Adrenal gland (tissue), 12 donors: ENCODE measurements around the gene LIPM. TPM values are rescaled to one million over a fixed set of nuclear protein-coding genes. Genes with fewer than 3 reads are reported as not detected.

ENCODE experiments used
- DNase-seq, 7 donors: peaks; one replicate each; pipeline ENCODE4 v3.0.0-alpha.2; 2019 to 2020
- H3K27ac ChIP-seq, 5 donors: fragments of 200-600 bp; sonication (generic) in 4 of 5; 1 replicate in 3 of 5; 2 replicates in 2 of 5; pipeline versions ENCODE4 v1.5.1 to v1.8.0; 2016 to 2020; ENCODE audit warnings: mild to moderate bottlenecking in 1 of 5
- H3K27me3 ChIP-seq: fragments of 200-600 bp; 2 replicates; pipeline ENCODE4 v1.8.0; 2021
- H3K36me3 ChIP-seq, 2 donors: fragments of 200-600 bp; replicated peaks in 1 of 2; 1 replicate in 1 of 2; 2 replicates in 1 of 2; pipeline versions ENCODE4 v1.5.1 to v1.8.0; 2018 to 2022
- H3K4me1 ChIP-seq, 2 donors: fragments of 200-600 bp; replicated peaks in 1 of 2; 1 replicate in 1 of 2; 2 replicates in 1 of 2; pipeline versions ENCODE4 v1.5.1 to v1.8.0; 2018 to 2021
- H3K4me3 ChIP-seq, 4 donors: fragments of 200-600 bp; sonication (generic) in 3 of 4; one replicate each; pipeline ENCODE4 v1.5.1; 2016 to 2018
- H3K9me3 ChIP-seq, 3 donors: fragments of 200-600 bp; sonication (generic) in 1 of 3; replicated peaks in 1 of 3; 1 replicate in 2 of 3; 2 replicates in 1 of 3; pipeline versions ENCODE4 v1.5.1 to v1.8.0; 2016 to 2021
- POLR2A ChIP-seq, 2 donors: fragments of 450-650 bp; IDR thresholded peaks; one replicate each; pipeline ENCODE4 v1.6.1; 2017; ENCODE audit warnings: antibody characterized with exemption in 2 of 2, mild to moderate bottlenecking in 2 of 2, moderate library complexity in 1 of 2
- WGBS, 4 donors: extraction: QIAGEN DNeasy Blood & Tissue Kit in 2 of 4; methylation state at CpG; one replicate each; pipeline versions ENCODE4 v1.1.5 to v1.1.7; 2013 to 2017; 5-methylcytosine and 5-hydroxymethylcytosine counted together
- intact Hi-C, 2 donors: fragments of 100-400 bp; cut with DNase I; formaldehyde crosslinking; loops; one replicate each; pipeline versions ENCODE4 v1.14.1 to v1.15.0; 2022 to 2023
- polyA plus RNA-seq, 3 donors: library from polyadenylated mRNA; stranded (reverse); fragments of 200-250 nt in 2 of 3; fragments of 350-450 nt in 1 of 3; fragmentation: Illumina TruSeq in 1 of 3; extraction: RNeasy Lipid Tissue Mini Kit (QIAGEN cat#74804) in 1 of 3; gene quantifications; one replicate each; pipeline ENCODE4 v1.2.3, GENCODE V29; 2013 to 2014
- total RNA-seq, 9 donors: library from RNA; depleted of rRNA in 4 of 9; stranded (reverse); fragments of >200 nt in 4 of 9; fragments of 120-200 nt in 1 of 9; fragmentation: NEBNext Ultra II Directional in 1 of 9; extraction: Animal tissue kit (Norgen Biotek cat#: 25700) in 1 of 9; gene quantifications; one replicate each; pipeline versions ENCODE4 v1.1.0 to v1.2.4, GENCODE V29; 2013 to 2023
- TF ChIP-seq, protein P1 (sequence below), 6 experiments: fragments of 450-650 bp in 4 of 6; fragments of 200-600 bp in 2 of 6; sonication (generic) in 1 of 6; IDR thresholded peaks; 1 replicate in 5 of 6; 2 replicates in 1 of 6; pipeline versions ENCODE4 v1.5.1 to v1.8.0; 2016 to 2021; ENCODE audit warnings: antibody characterized with exemption in 6 of 6, mild to moderate bottlenecking in 2 of 6, moderate library complexity in 1 of 6
- donor health status: healthy with polysubstance abuse.
- donor health status: Bipolar disorder and iron deficiency.
- donor health status: DM: yes; HTN: yes; CAD: no.
- donor health status: DM: no; HTN: no; CAD: no.
- donor health status: DM: no; HTN: no; CAD: no.
- donor health status: DM: yes; HTN: yes; CAD: no.

Gene LIPM
- total and polyA plus RNA-seq, 12 donors = not detected

DNA sequence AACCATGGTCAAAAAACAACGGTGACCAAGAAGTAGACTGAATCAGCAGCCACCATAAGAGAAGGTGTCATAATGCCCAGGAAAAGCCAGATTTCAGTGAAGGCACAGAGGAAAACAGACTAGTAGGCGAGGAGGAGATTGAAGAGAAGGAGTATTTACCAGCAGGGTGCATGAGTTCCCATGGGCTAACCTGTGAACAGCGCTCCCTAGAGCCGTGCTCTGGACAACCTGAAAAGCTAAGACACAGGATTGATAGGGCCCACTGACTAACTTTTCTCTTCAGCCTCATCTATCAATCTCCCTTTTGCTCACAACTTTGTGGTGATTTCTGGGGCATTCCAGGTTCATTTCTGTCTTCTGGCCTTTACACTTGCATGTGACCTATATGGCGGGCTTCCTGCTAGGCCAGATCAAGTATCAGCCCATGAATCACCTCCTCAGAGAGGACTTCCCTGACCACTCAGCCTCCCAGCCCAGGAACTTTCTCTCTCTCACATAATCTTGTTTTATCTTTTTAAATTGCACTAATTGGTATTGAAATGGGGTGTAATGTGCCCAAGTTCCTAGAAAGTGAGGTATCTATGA is 36.3 kb downstream of the LIPM start:
- 90 to 97% (median 96%) methylated on average over 5 of the region's 5 CpGs for WGBS, 4 donors

DNA sequence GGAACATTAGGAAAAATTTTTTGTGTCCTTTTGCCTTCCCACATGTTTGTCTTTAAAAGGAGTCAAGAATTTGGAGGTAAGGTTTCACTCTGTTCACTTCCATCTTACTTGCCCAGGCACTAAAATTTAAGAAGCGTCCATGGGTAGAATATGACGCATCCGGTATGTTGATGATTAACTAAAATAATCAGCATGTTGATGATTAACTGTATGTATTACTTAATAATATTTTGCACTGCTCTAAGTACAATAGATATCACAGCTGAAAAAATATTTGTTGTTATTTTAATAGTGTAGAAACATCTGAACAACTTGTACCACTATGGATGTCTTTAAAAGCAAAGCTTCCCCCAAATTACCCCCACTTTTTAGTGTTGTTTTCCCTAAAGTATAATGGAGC is 37.6 kb downstream of the LIPM start:
- H3K36me3 ChIP-seq = no peaks in the 10 kb centered on the region
- H3K27me3 ChIP-seq = no peaks in the 10 kb centered on the region
- intact Hi-C loops = no loop called here
- DNase-seq = no peak
- no peak for TF ChIP-seq POLR2A (IDR thresholded peaks at IDR 0.05)
- TF ChIP-seq, protein P1, sequence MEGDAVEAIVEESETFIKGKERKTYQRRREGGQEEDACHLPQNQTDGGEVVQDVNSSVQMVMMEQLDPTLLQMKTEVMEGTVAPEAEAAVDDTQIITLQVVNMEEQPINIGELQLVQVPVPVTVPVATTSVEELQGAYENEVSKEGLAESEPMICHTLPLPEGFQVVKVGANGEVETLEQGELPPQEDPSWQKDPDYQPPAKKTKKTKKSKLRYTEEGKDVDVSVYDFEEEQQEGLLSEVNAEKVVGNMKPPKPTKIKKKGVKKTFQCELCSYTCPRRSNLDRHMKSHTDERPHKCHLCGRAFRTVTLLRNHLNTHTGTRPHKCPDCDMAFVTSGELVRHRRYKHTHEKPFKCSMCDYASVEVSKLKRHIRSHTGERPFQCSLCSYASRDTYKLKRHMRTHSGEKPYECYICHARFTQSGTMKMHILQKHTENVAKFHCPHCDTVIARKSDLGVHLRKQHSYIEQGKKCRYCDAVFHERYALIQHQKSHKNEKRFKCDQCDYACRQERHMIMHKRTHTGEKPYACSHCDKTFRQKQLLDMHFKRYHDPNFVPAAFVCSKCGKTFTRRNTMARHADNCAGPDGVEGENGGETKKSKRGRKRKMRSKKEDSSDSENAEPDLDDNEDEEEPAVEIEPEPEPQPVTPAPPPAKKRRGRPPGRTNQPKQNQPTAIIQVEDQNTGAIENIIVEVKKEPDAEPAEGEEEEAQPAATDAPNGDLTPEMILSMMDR (IDR thresholded peaks at IDR 0.05) = no peak
- peaks cover 0 to 4% of the 10 kb centered on the region in 2 donors for H3K4me1 ChIP-seq
- 92 to 96% (median 94%) methylated on average over 3 of the region's 3 CpGs for WGBS, 4 donors
- H3K9me3 ChIP-seq = no peaks in the 10 kb centered on the region
- H3K27ac ChIP-seq = no peak overlapping the region
- no peak overlapping the region for H3K4me3 ChIP-seq

More for the DNA sequence above, 36.3 kb downstream of the LIPM start:
- Histone ChIP-seq H3K27ac (no peak overlapping the region), H3K4me3 (no peak overlapping the region), H3K27me3 (no peaks in the 10 kb centered on the region), H3K36me3 (no peaks in the 10 kb centered on the region), H3K4me1 (peaks cover 0 to 4% of the 10 kb centered on the region in 2 donors), H3K9me3 (no peaks in the 10 kb centered on the region)
- intact Hi-C loops = loop anchor here (5.0 to 10.0 kb wide), 2 partner anchors 93 to 376 kb away; no protein-coding TSS in a partner anchor
- TF ChIP-seq, protein P1 (IDR thresholded peaks at IDR 0.05) = no peak
- no peak for DNase-seq

DNA sequence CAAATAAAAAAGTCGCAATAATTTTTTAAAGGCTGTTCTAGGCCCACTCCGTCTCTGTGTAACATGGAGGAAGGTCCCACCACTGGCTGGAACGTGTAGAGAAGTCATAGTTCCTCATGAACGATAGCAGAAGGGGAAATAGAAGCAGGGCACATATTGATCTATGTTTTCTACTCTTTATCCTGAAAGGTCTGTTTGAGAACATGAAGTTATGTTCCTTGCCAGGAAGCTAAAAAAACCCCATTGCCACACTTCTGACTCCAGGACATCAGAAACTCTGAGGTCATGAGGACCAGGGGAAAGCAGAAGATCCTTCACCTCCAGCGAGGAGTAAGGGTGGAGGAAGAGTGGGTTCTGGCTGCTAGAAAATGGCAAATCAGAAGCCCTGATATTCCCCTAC is 38.4 kb downstream of the LIPM start:
- Histone ChIP-seq H3K9me3 (no peaks in the 10 kb centered on the region), H3K27ac (no peak overlapping the region), H3K27me3 (no peaks in the 10 kb centered on the region), H3K4me1 (peaks cover 0 to 1% of the 10 kb centered on the region in 2 donors), H3K4me3 (no peak overlapping the region), H3K36me3 (no peaks in the 10 kb centered on the region)
- no peak for DNase-seq
- no peak for TF ChIP-seq POLR2A (IDR thresholded peaks at IDR 0.05)
- TF ChIP-seq, protein P1 (IDR thresholded peaks at IDR 0.05) = no peak
- intact Hi-C loops = no loop called here
- WGBS, 4 donors = 81 to 86% (median 83%) methylated on average over 5 of the region's 5 CpGs

DNA sequence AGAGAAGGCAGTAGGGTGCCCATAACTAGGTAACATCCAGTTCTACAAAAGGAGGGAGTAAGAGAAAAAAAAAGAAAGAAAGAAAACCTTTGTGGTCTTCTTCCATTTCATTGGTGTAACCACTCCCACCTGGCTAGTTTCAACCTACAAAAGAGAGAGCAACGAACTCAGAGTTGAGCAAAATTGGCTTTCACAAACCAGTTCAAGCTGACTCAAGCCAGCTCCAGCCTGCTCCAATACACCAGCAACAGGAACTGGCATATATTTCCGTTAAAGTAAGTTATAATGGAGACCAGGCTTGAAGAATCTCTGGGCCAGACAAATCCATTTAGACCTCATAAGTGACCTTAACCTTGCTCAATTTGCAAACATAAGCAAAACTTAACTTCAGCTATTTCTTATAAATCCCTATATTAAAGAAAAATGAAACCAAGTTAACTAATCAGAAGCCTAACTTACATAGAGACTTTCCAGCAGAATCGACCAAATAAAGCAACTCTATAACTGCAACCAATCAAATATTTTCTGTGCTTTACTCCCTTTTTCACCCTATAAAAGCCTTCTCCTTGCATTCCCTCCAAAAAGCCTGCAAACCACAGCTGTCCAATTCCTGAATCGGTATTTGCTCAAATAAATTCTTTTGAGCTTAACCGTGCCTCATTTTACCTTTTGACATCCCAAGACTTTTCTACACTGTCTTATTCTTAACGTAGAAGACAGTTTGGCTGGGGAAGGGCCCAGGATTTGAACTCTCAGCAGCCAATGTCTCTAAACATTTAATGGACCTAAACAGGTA is 39.0 kb downstream of the LIPM start:
- intact Hi-C loops = no loop called here
- no peaks in the 10 kb centered on the region for H3K27me3 ChIP-seq
- no peak overlapping the region for H3K4me3 ChIP-seq
- no peaks in the 10 kb centered on the region for H3K9me3 ChIP-seq
- no peaks in the 10 kb centered on the region for H3K36me3 ChIP-seq
- TF ChIP-seq POLR2A (IDR thresholded peaks at IDR 0.05) = no peak
- TF ChIP-seq, protein P1 (IDR thresholded peaks at IDR 0.05) = no peak
- no peak overlapping the region for H3K27ac ChIP-seq
- 77 to 87% (median 84%) methylated on average over 6 of the region's 6 CpGs for WGBS, 4 donors
- no peak for DNase-seq
- H3K4me1 ChIP-seq = no peaks in the 10 kb centered on the region
